WTC11 (cell line): ENCODE data around the gene BCL11A. TPM values are rescaled to one million over a fixed set of nuclear protein-coding genes. Genes with fewer than 3 reads are reported as not detected.

Experiments
- ATAC-seq: fragments of 200-7000 bp; cut with Tn5 transposase; 2 replicates; pipeline ENCODE4 v1.10.0; 2021; ENCODE audit warnings: mild to moderate bottlenecking, moderate library complexity
- CTCF ChIA-PET: fragments of 300-600 bp; sonication (Branson Sonifier 250); formaldehyde crosslinking; loops from one replicate; lab custom pipeline; 2021; ENCODE audit warnings: antibody characterized with exemption; lab: Charles Lee
- POLR2A ChIA-PET: fragments of 350-600 bp; sonication (Branson Sonifier 250); formaldehyde crosslinking; loops from one replicate; lab custom pipeline; 2021; ENCODE audit warnings: antibody characterized with exemption; lab: Charles Lee
- DNase-seq: peaks from one replicate; pipeline ENCODE4 v3.0.0; 2021; ENCODE audit warnings: low spot score
- H3K27ac Mint-ChIP-seq: 2 replicates; pipeline ENCODE4 v1.8.0; 2021; ENCODE audit warnings: mixed read lengths
- H3K27me3 Mint-ChIP-seq: 2 replicates; pipeline ENCODE4 v1.8.0; 2021; ENCODE audit warnings: low read depth, mild to moderate bottlenecking, moderate library complexity, mixed read lengths
- H3K36me3 Mint-ChIP-seq: 2 replicates; pipeline ENCODE4 v1.8.0; 2021; ENCODE audit warnings: mixed read lengths
- H3K4me1 Mint-ChIP-seq: 2 replicates; pipeline ENCODE4 v1.8.0; 2022; ENCODE audit warnings: mixed read lengths
- H3K4me3 Mint-ChIP-seq: 2 replicates; pipeline ENCODE4 v1.8.0; 2021; ENCODE audit warnings: mild to moderate bottlenecking, moderate library complexity, mixed read lengths
- H3K9me3 Mint-ChIP-seq: 2 replicates; pipeline ENCODE4 v1.8.0; 2021; ENCODE audit warnings: mixed read lengths
- AR ChIP-seq: fragments of 250-450 bp; sonication (Bioruptor Pico); IDR thresholded peaks from 2 replicates; pipeline ENCODE4 v1.9.0; 2021; ENCODE audit warnings: mild to moderate bottlenecking
- CBFB ChIP-seq: sonication (generic); formaldehyde crosslinking; IDR thresholded peaks from 2 replicates; pipeline ENCODE4 v1.8.1; 2022; ENCODE audit warnings: mild to moderate bottlenecking, low read depth, missing genetic modification reagents
- CREM ChIP-seq: sonication (generic); formaldehyde crosslinking; IDR thresholded peaks from 2 replicates; pipeline ENCODE4 v1.8.1; 2022; ENCODE audit warnings: mild to moderate bottlenecking, missing genetic modification reagents, moderate library complexity
- E2F5 ChIP-seq: sonication (generic); formaldehyde crosslinking; IDR thresholded peaks from 2 replicates; pipeline ENCODE4 v1.8.1; 2022; ENCODE audit warnings: mild to moderate bottlenecking, moderate library complexity, missing genetic modification reagents
- ETV6 ChIP-seq: sonication (generic); formaldehyde crosslinking; IDR thresholded peaks from 2 replicates; pipeline ENCODE4 v1.8.1; 2022; ENCODE audit warnings: mild to moderate bottlenecking, missing genetic modification reagents
- FOXP1 ChIP-seq: sonication (generic); formaldehyde crosslinking; IDR thresholded peaks from 2 replicates; pipeline ENCODE4 v1.8.0; 2022; ENCODE audit warnings: missing genetic modification reagents, mild to moderate bottlenecking, moderate library complexity, borderline replicate concordance
- FOXP4 ChIP-seq: sonication (generic); formaldehyde crosslinking; IDR thresholded peaks from 2 replicates; pipeline ENCODE4 v1.8.0; 2022; ENCODE audit warnings: mild to moderate bottlenecking, missing genetic modification reagents
- GABPB1 ChIP-seq: sonication (generic); formaldehyde crosslinking; IDR thresholded peaks from 2 replicates; pipeline ENCODE4 v1.8.1; 2023; ENCODE audit warnings: mild to moderate bottlenecking, missing genetic modification reagents
- GRHL2 ChIP-seq: fragments of 250-450 bp; sonication (Bioruptor Pico); IDR thresholded peaks from 2 replicates; pipeline ENCODE4 v1.8.0; 2022; ENCODE audit warnings: mild to moderate bottlenecking, moderate library complexity; ENCODE audit not compliant: insufficient replicate concordance, severe bottlenecking
- IRF1 ChIP-seq: sonication (generic); formaldehyde crosslinking; IDR thresholded peaks from 2 replicates; pipeline ENCODE4 v1.8.0; 2023; ENCODE audit warnings: missing genetic modification reagents
- KAT7 ChIP-seq: sonication (generic); formaldehyde crosslinking; IDR thresholded peaks from 2 replicates; pipeline ENCODE4 v1.8.1; 2023; ENCODE audit warnings: missing genetic modification reagents, mild to moderate bottlenecking, borderline replicate concordance
- MLX ChIP-seq: sonication (generic); formaldehyde crosslinking; IDR thresholded peaks from 2 replicates; pipeline ENCODE4 v1.8.1; 2023; ENCODE audit warnings: mild to moderate bottlenecking, missing genetic modification reagents, moderate library complexity
- NR3C1 ChIP-seq: sonication (generic); formaldehyde crosslinking; conservative IDR thresholded peaks from 2 replicates; pipeline ENCODE4 v1.8.1; 2023; ENCODE audit warnings: low read depth, mild to moderate bottlenecking, missing genetic modification reagents
- PRRX2 ChIP-seq: fragments of 250-450 bp; sonication (Bioruptor Pico); IDR thresholded peaks from 2 replicates; pipeline ENCODE4 v1.8.0; 2021; ENCODE audit warnings: mild to moderate bottlenecking
- RORB ChIP-seq: fragments of 250-450 bp; sonication (Bioruptor Pico); IDR thresholded peaks from 2 replicates; pipeline ENCODE4 v1.9.0; 2021; ENCODE audit warnings: mild to moderate bottlenecking
- TEAD1 ChIP-seq: sonication (generic); formaldehyde crosslinking; IDR thresholded peaks from 2 replicates; pipeline ENCODE4 v1.8.0; 2022; ENCODE audit warnings: mild to moderate bottlenecking, missing genetic modification reagents
- ZBTB21 ChIP-seq: sonication (generic); formaldehyde crosslinking; IDR thresholded peaks from 2 replicates; pipeline ENCODE4 v1.8.1; 2023; ENCODE audit warnings: mild to moderate bottlenecking, missing genetic modification reagents, borderline replicate concordance
- ZNF232 ChIP-seq: sonication (generic); formaldehyde crosslinking; IDR thresholded peaks from 2 replicates; pipeline ENCODE4 v1.8.0; 2022; ENCODE audit warnings: mild to moderate bottlenecking, missing genetic modification reagents
- ZNF263 ChIP-seq: sonication (generic); formaldehyde crosslinking; IDR thresholded peaks from 2 replicates; pipeline ENCODE4 v1.8.1; 2022; ENCODE audit warnings: low read depth, mild to moderate bottlenecking, moderate library complexity, missing genetic modification reagents
- total RNA-seq: library from RNA; stranded (reverse); gene quantifications from 3 replicates; pipeline ENCODE4 v1.2.3, GENCODE V29; 2021

Gene BCL11A
- total RNA-seq, 1 experiment from 2014 or later, result 53.2 TPM

GRCh38 chr2:60518567-60518966 lies 34.9 kb downstream of the BCL11A start:
- H3K27ac Mint-ChIP-seq, result peak overlapping the region; percentile 64; the same call in 1 of the 2 replicates
- TF ChIP-seq ZNF263, result no peak
- no peak for TF ChIP-seq IRF1
- TF ChIP-seq RORB, result no peak
- TF ChIP-seq CBFB (CRISPR knock-in tag), result no peak
- no peak for TF ChIP-seq FOXP4 (CRISPR knock-in tag)
- no peak for TF ChIP-seq MLX (CRISPR knock-in tag)
- no peak for TF ChIP-seq KAT7 (CRISPR knock-in tag)
- TF ChIP-seq ETV6 (CRISPR knock-in tag), result no peak
- TF ChIP-seq PRRX2 (CRISPR knock-in tag), result no peak
- TF ChIP-seq ZBTB21 (CRISPR knock-in tag), result no peak
- no peak for TF ChIP-seq ZNF232 (CRISPR knock-in tag)
- TF ChIP-seq AR (CRISPR knock-in tag), result no peak
- no peak for TF ChIP-seq GRHL2 (CRISPR knock-in tag)
- TF ChIP-seq, all 79 proteins: peak for 0
- ATAC-seq (no peak), DNase-seq (no peak)
- H3K4me3 Mint-ChIP-seq, result no peak overlapping the region
- H3K27me3 Mint-ChIP-seq, result no peaks in the 10 kb centered on the region
- peaks cover 12% of the 10 kb centered on the region for H3K36me3 Mint-ChIP-seq
- ChIA-PET POLR2A (no interaction called here), CTCF (no interaction called here)
- no peaks in the 10 kb centered on the region for H3K9me3 Mint-ChIP-seq
- peaks cover 92% of the 10 kb centered on the region for H3K4me1 Mint-ChIP-seq

GRCh38 chr2:60517446-60517845 lies 36.0 kb downstream of the BCL11A start:
- H3K9me3 Mint-ChIP-seq, result no peaks in the 10 kb centered on the region
- peaks cover 12% of the 10 kb centered on the region for H3K36me3 Mint-ChIP-seq
- H3K4me1 Mint-ChIP-seq, result peaks cover 93% of the 10 kb centered on the region
- ATAC-seq (no peak), DNase-seq (no peak)
- CTCF ChIA-PET, result no interaction called here
- H3K27ac Mint-ChIP-seq, result 0 out of 2 replicates have a peak overlapping the region, but pooled peaks have one; percentile 24
- no peaks in the 10 kb centered on the region for H3K27me3 Mint-ChIP-seq
- H3K4me3 Mint-ChIP-seq, result no peak overlapping the region
- TF ChIP-seq NR3C1 (CRISPR knock-in tag) (no peak), ZBTB21 (CRISPR knock-in tag) (no peak), E2F5 (CRISPR knock-in tag) (no peak), GABPB1 (CRISPR knock-in tag) (no peak), KAT7 (CRISPR knock-in tag) (no peak), TEAD1 (CRISPR knock-in tag) (no peak), FOXP1 (CRISPR knock-in tag) (no peak), CREM (no peak), AR (CRISPR knock-in tag) (no peak)
- POLR2A ChIA-PET, result no interaction called here
